H9 (cell line): ENCODE results near the gene MAML3. TPM values are rescaled to one million over a fixed set of nuclear protein-coding genes. Genes with fewer than 3 reads are reported as not detected.

ENCODE experiments used
- DNase-seq: peaks from one replicate; pipeline ENCODE4 v3.0.0-alpha.2; 2017
- H2AFZ ChIP-seq: one replicate; pipeline ENCODE4 v1.6.1; 2013; ENCODE audit warnings: mild to moderate bottlenecking, low read length, control low read depth, moderate library complexity
- H2AK5ac ChIP-seq: 2 replicates; pipeline ENCODE4 v1.6.1; 2013; ENCODE audit warnings: low read length, control low read depth, mixed read lengths; ENCODE audit not compliant: insufficient read length
- H2BK120ac ChIP-seq: one replicate; pipeline ENCODE4 v1.6.1; 2013; ENCODE audit warnings: low read depth, mild to moderate bottlenecking, low read length, control low read depth, inconsistent platforms; ENCODE audit not compliant: poor library complexity, severe bottlenecking
- H2BK12ac ChIP-seq: 2 replicates; pipeline ENCODE4 v1.6.1; 2013; ENCODE audit warnings: low read length, control low read depth, mixed read lengths, low read depth; ENCODE audit not compliant: insufficient read length
- H2BK15ac ChIP-seq: 2 replicates; pipeline ENCODE4 v1.6.1; 2013; ENCODE audit warnings: low read depth, low read length, control low read depth
- H2BK20ac ChIP-seq: one replicate; pipeline ENCODE4 v1.6.1; 2013; ENCODE audit warnings: low read depth, mild to moderate bottlenecking, low read length, control low read depth, inconsistent platforms; ENCODE audit not compliant: poor library complexity, severe bottlenecking
- H2BK5ac ChIP-seq: 2 replicates; pipeline ENCODE4 v1.6.1; 2013; ENCODE audit warnings: low read length, control low read depth, mixed read lengths; ENCODE audit not compliant: insufficient read length
- H3K14ac ChIP-seq: 2 replicates; pipeline ENCODE4 v1.6.1; 2013; ENCODE audit warnings: low read length, control low read depth; ENCODE audit not compliant: insufficient read depth
- H3K18ac ChIP-seq: 2 replicates; pipeline ENCODE4 v1.6.1; 2013; ENCODE audit warnings: low read depth, mild to moderate bottlenecking, mixed read lengths, low read length, control low read depth; ENCODE audit not compliant: insufficient read length
- H3K23ac ChIP-seq: 2 replicates; pipeline ENCODE4 v1.6.1; 2013; ENCODE audit warnings: low read length, control low read depth, mixed read lengths, low read depth; ENCODE audit not compliant: insufficient read length
- H3K23me2 ChIP-seq: 2 replicates; pipeline ENCODE4 v1.6.1; 2013; ENCODE audit warnings: low read depth, mild to moderate bottlenecking, mixed read lengths, low read length, control low read depth; ENCODE audit not compliant: insufficient read length, poor library complexity, severe bottlenecking
- H3K27ac ChIP-seq: 2 replicates; pipeline ENCODE4 v1.5.1; 2013; ENCODE audit warnings: low read length, control low read depth, mixed read lengths, low read depth; ENCODE audit not compliant: insufficient read length
- H3K27me3 ChIP-seq: 2 replicates; pipeline ENCODE4 v1.6.1; 2013; ENCODE audit warnings: low read length, control low read depth, inconsistent platforms; ENCODE audit not compliant: insufficient read depth
- H3K4ac ChIP-seq: 2 replicates; pipeline ENCODE4 v1.6.1; 2013; ENCODE audit warnings: low read depth, mild to moderate bottlenecking, control low read depth, inconsistent platforms, low read length, moderate library complexity
- H3K4me1 ChIP-seq: 2 replicates; pipeline ENCODE4 v1.6.1; 2013; ENCODE audit warnings: low read length, control low read depth, inconsistent platforms; ENCODE audit not compliant: insufficient read depth
- H3K4me2 ChIP-seq: 2 replicates; pipeline ENCODE4 v1.6.1; 2013; ENCODE audit warnings: low read length, control low read depth, mixed read lengths; ENCODE audit not compliant: insufficient read length, insufficient read depth
- H3K56ac ChIP-seq: 2 replicates; pipeline ENCODE4 v1.6.1; 2013; ENCODE audit warnings: low read depth, mild to moderate bottlenecking, mixed read lengths, low read length, control low read depth; ENCODE audit not compliant: insufficient read length
- H3K79me1 ChIP-seq: 2 replicates; pipeline ENCODE4 v1.6.1; 2013; ENCODE audit warnings: low read depth, mild to moderate bottlenecking, moderate library complexity, low read length, control low read depth, inconsistent platforms; ENCODE audit not compliant: insufficient read depth, poor library complexity, severe bottlenecking
- H3K79me2 ChIP-seq: 2 replicates; pipeline ENCODE4 v1.6.1; 2013; ENCODE audit warnings: low read length, control low read depth, inconsistent platforms; ENCODE audit not compliant: insufficient read depth
- H3K9ac ChIP-seq: 2 replicates; pipeline ENCODE4 v1.6.1; 2013; ENCODE audit warnings: low read length, control low read depth, mixed read lengths; ENCODE audit not compliant: insufficient read length; ENCODE audit errors: extremely low read depth
- H3K9me3 ChIP-seq: one replicate; pipeline ENCODE4 v1.6.1; 2013; ENCODE audit warnings: low read depth, low read length, inconsistent platforms; ENCODE audit not compliant: control insufficient read depth
- H3T11ph ChIP-seq: one replicate; pipeline ENCODE4 v1.6.1; 2013; ENCODE audit warnings: mild to moderate bottlenecking, low read length, control low read depth, inconsistent platforms
- H4K20me1 ChIP-seq: one replicate; pipeline ENCODE4 v1.6.1; 2013; ENCODE audit not compliant: control insufficient read depth, insufficient read length, insufficient read depth
- H4K5ac ChIP-seq: 2 replicates; pipeline ENCODE4 v1.6.1; 2013; ENCODE audit warnings: low read depth, mild to moderate bottlenecking, mixed read lengths, low read length, control low read depth; ENCODE audit not compliant: insufficient read length
- H4K8ac ChIP-seq: replicated peaks from 2 replicates; pipeline ENCODE4 v1.6.1; 2013; ENCODE audit warnings: low read length, control low read depth, mixed read lengths, low read depth; ENCODE audit not compliant: insufficient read length
- H4K91ac ChIP-seq: 2 replicates; pipeline ENCODE4 v1.6.1; 2013; ENCODE audit warnings: low read depth, mild to moderate bottlenecking, moderate library complexity, mixed read lengths, low read length, control low read depth; ENCODE audit not compliant: insufficient read length
- H3K27ac Mint-ChIP-seq, 3 experiments: 2 replicates in 2 of 3; 3 replicates in 1 of 3; pipeline ENCODE4 v1.8.0; 2020 to 2021; ENCODE audit warnings: mixed read lengths in 3 of 3, mild to moderate bottlenecking in 1 of 3, moderate library complexity in 1 of 3
- H3K27me3 Mint-ChIP-seq: 2 replicates; pipeline ENCODE4 v1.8.0; 2021; ENCODE audit warnings: low read depth, mild to moderate bottlenecking, moderate library complexity, mixed read lengths
- H3K36me3 Mint-ChIP-seq, 3 experiments: 2 replicates in 2 of 3; 3 replicates in 1 of 3; pipeline ENCODE4 v1.8.0; 2020 to 2021; ENCODE audit warnings: low read depth in 3 of 3, mixed read lengths in 3 of 3; ENCODE audit not compliant: insufficient read depth in 1 of 3
- H3K4me1 Mint-ChIP-seq, 2 experiments: 2 replicates each; pipeline ENCODE4 v1.8.0; 2020; ENCODE audit warnings: mixed read lengths in 2 of 2
- H3K4me3 Mint-ChIP-seq, 2 experiments: 2 replicates in 1 of 2; 3 replicates in 1 of 2; pipeline ENCODE4 v1.8.0; 2020 to 2021; ENCODE audit warnings: mild to moderate bottlenecking in 2 of 2, mixed read lengths in 2 of 2, moderate library complexity in 1 of 2
- H3K9me3 Mint-ChIP-seq, 2 experiments: 2 replicates in 1 of 2; 3 replicates in 1 of 2; pipeline ENCODE4 v1.8.0; 2020; ENCODE audit warnings: mild to moderate bottlenecking in 2 of 2, mixed read lengths in 2 of 2, moderate library complexity in 1 of 2
- CTCF ChIP-seq: fragments of 200-600 bp; sonication (generic); conservative IDR thresholded peaks from 3 replicates; pipeline ENCODE4 v1.8.0; 2021; ENCODE audit warnings: antibody characterized with exemption, mild to moderate bottlenecking
- WGBS: extraction: QIAGEN DNeasy Blood & Tissue Kit; methylation state at CpG from one replicate; pipeline ENCODE4 v1.1.7; 2013; ENCODE audit warnings: missing lambda C conversion rate, low lambda C conversion rate, mixed read lengths; ENCODE audit not compliant: insufficient read length; ENCODE audit errors: extremely low coverage; 5-methylcytosine and 5-hydroxymethylcytosine counted together
- total RNA-seq: library from RNA; stranded (reverse); gene quantifications from 2 replicates; pipeline ENCODE4 v1.2.1, GENCODE V29; 2021

MAML3 gene
- total RNA-seq, 1 experiment from 2014 or later, result 3.9 TPM

- Histone ChIP-seq H2BK20ac (no peak overlapping the region), H4K5ac (no peak overlapping the region), H3K4me2 (no peak overlapping the region), H3K23ac (no peak overlapping the region), H3K27ac (no peak overlapping the region), H4K20me1 (no peaks in the 10 kb centered on the region), H4K91ac (no peak overlapping the region), H3K23me2 (no peaks in the 10 kb centered on the region), H2AFZ (no peak overlapping the region), H3K18ac (no peak overlapping the region), H3K4ac (no peak overlapping the region), H3K27me3 (no peaks in the 10 kb centered on the region), H3T11ph (no peak overlapping the region), H3K14ac (no peak overlapping the region; the same call in 1 of the 2 replicates), H3K9ac (no peak overlapping the region), H3K9me3 (no peaks in the 10 kb centered on the region), H2BK5ac (no peak overlapping the region), H2BK12ac (no peak overlapping the region), H2AK5ac (no peak overlapping the region), H3K4me1 (no peaks in the 10 kb centered on the region), H3K79me2 (no peaks in the 10 kb centered on the region), H3K79me1 (no peaks in the 10 kb centered on the region), H3K56ac (no peak overlapping the region), H2BK15ac (no peak overlapping the region), H4K8ac (no peak overlapping the region), H2BK120ac (no peak overlapping the region)
- WGBS, result no CpG with 5 or more reads among the region's 17 CpGs
- no peak for TF ChIP-seq CTCF
- H3K27ac Mint-ChIP-seq, result peak overlapping the region in 1 of 3 experiments; percentile 45; a peak in 2 of 7 replicates
- DNase-seq, result no peak
- peaks cover 4 to 11% of the 10 kb centered on the region in 2 experiments; a peak in 4 of 5 replicates for H3K9me3 Mint-ChIP-seq
- no peak overlapping the region for H3K4me3 Mint-ChIP-seq
- no peaks in the 10 kb centered on the region for H3K27me3 Mint-ChIP-seq
- peaks cover 19 to 27% of the 10 kb centered on the region in 2 experiments for H3K4me1 Mint-ChIP-seq
- peaks cover 0 to 13% (median 6%) of the 10 kb centered on the region in 3 experiments; a peak in 4 of 7 replicates for H3K36me3 Mint-ChIP-seq
Measured at GRCh38 chr4:139902321-139903320, 251.4 kb downstream of the MAML3 start.
